Esophagus mucosa (tissue), 1 donor: ENCODE measurements around the gene EOLA1. TPM values are rescaled to one million over a fixed set of nuclear protein-coding genes. Genes with fewer than 3 reads are reported as not detected.

Experiments used
- total RNA-seq: library from RNA; stranded (reverse); gene quantifications from one replicate; pipeline ENCODE4 v1.2.4, GENCODE V29; 2023
- donor health status: DM: yes; HTN: yes; CAD: no.

The EOLA1 gene
- total RNA-seq, 1 donor from 2014 or later = 14.6 TPM

Other genes with a start within 250 kb of the EOLA1 start
- 23.2 TPM for gene IDS, start 35.7 kb upstream of the EOLA1 start, total RNA-seq
- not detected for gene HSFX3, start 8.9 kb downstream of the EOLA1 start, total RNA-seq
- gene MAGEA9B, start 46.4 kb downstream of the EOLA1 start, total RNA-seq = not detected
- not detected for gene HSFX2, start 54.3 kb downstream of the EOLA1 start, total RNA-seq
- 16.5 TPM for gene TMEM185A, start 90.8 kb downstream of the EOLA1 start, total RNA-seq
- gene MAGEA11, start 171.0 kb downstream of the EOLA1 start, total RNA-seq = not detected
- gene HSFX1, start 233.1 kb downstream of the EOLA1 start, total RNA-seq = 0.32 TPM
- not detected for gene MAGEA9, start 240.9 kb downstream of the EOLA1 start, total RNA-seq